Mesenteric fat pad (tissue), 1 donor: ENCODE measurements around the gene KRTAP3-3. TPM values are rescaled to one million over a fixed set of nuclear protein-coding genes. Genes with fewer than 3 reads are reported as not detected.
"Not testable (repeated sequence)": the region's sequence is repeated elsewhere in the genome, so short reads cannot be mapped to it uniquely, and the experiment has no call there.

ENCODE experiments used
- DNase-seq: peaks from one replicate; pipeline ENCODE4 v3.0.0-alpha.2; 2020; ENCODE audit warnings: low spot score
- long read RNA-seq: library from polyadenylated mRNA; unstranded; transcript quantifications from one replicate; pipeline ENCODE4 v2.0.0, GENCODE V29; 2020
- total RNA-seq: library from RNA; stranded (reverse); fragmentation: NEBNext Ultra II Directional; extraction: Animal tissue kit (Norgen Biotek cat#: 25700); gene quantifications from one replicate; pipeline ENCODE4 v1.2.1, GENCODE V29; 2021
- donor health status: DM: yes; HTN: yes; CAD: no.

KRTAP3-3 gene
- not detected for total RNA-seq
- long read RNA-seq, result 0 reads

GRCh38 chr17:40993839-40994238, at the start of gene KRTAP3-3:
Gene KRTAP3-3 (minus strand): TSS chr17:40994164. CDS start chr17:40994097, 67 bp downstream.
- DNase-seq, result no peak

DNA sequence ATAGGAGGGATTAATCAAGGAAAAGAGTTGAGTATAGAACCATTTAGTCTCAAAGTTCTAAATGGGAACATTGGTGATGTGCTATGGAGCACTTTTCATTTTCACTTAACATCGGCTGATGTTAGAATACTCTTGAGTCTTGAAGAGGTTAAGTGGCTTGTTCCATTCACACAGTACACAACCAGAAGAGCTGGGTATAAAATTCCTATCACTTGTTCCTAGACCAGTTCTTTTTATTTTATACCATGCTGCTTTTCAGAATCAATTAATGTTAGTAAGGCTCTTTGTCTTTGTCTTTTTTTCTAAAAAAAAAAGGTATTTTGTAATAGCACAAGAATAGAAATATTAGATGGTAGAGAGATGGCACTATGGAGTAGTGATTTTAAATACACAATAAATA, 49.0 kb upstream of the KRTAP3-3 start:
- DNase-seq, result no peak

GRCh38 chr17:41040783-41041571, 47.0 kb upstream of the KRTAP3-3 start, which contains the start of gene KRTAP1-1:
Gene KRTAP1-1 (minus strand): TSS chr17:41041450. CDS start chr17:41041397, 53 bp downstream.
- not testable (repeated sequence) for DNase-seq

GRCh38 chr17:41037853-41038350, 43.9 kb upstream of the KRTAP3-3 start:
- no peak for DNase-seq

DNA sequence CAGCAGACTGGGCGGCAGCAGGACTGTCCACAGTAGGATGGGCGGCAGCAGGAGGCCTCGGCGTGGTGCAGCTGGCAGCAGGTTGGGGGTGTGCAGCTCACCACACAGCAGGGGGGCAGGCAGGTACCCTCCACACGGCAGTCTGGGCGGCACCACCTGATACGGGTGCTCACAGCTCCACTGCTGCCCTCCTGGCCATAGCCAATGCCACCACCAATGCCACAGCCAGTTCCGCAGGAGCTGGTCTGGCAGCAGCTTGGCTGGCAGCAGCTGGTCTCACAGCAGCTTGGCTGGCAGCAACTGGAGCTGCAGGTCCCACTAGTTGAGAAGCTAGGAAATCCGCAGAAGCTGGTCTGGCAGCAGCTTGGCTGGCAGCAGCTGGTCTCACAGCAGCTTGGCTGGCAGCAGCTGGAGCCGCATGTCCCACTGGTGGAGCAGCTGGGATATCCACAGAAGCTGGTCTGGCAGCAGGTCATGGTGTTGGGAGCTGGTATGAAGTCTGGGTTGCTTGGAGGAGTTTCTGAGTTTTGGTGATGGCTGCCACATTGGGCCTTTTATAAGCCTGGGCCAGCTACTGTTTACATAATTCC, 40.5 kb upstream of the KRTAP3-3 start, which contains the start of gene KRTAP1-3:
KRTAP1-3 (minus strand) TSS at position 529 of the 590 bp plus-strand sequence; CDS start at position 476, 53 bp downstream.
- not testable (repeated sequence) for DNase-seq

GRCh38 chr17:41029633-41030245, 35.8 kb upstream of the KRTAP3-3 start, which contains the start of gene KRTAP1-4:
Gene KRTAP1-4 (minus strand): TSS chr17:41030195. CDS start chr17:41030078, 117 bp downstream.
- no peak for DNase-seq

GRCh38 chr17:41026715-41027471, 32.9 kb upstream of the KRTAP3-3 start, which contains the start of gene KRTAP1-5:
Gene KRTAP1-5 (minus strand): TSS chr17:41027208. CDS start chr17:41027155, 53 bp downstream.
- DNase-seq, result no peak

GRCh38 chr17:41024697-41025096, 30.7 kb upstream of the KRTAP3-3 start:
- DNase-seq, result no peak

DNA sequence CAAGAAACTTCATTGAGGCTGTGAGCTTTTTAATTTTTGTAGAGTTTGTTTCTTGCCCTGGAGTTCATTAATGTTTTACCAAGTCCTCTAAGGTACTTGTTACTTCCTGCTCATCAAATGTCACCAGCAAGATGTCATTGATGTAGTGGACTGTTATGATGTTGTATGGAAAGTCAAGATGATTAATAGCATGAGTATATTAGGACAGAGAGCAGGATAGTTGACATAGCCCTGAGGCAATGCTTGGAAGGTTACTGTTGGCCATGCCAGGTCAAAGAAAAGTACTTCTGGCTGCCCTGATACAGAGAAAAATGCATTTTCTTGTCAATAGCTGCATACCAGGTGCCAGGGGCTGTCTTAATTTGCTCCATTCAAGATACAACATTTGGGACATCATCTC, 26.4 kb upstream of the KRTAP3-3 start:
- DNase-seq, result no peak

DNA sequence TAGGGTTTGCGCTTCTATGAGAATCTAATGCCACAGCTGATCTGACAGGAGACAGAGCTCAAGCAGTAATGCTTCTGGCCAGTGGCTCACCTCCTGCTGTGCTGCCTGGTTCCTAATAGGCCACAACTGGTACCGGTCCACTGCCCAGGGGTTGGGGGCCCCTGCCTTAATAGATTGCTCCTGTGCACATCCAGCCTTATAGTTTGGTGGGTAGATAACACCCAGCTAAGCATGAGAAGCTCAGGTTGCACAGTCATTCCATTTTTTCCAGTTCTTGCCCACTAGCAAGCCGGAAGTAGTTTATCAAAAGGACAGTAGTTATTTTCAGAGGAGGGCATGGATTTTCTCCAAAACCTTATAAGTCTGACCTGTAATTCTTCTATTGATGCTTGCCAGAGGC, 25.5 kb upstream of the KRTAP3-3 start:
- no peak for DNase-seq

DNA sequence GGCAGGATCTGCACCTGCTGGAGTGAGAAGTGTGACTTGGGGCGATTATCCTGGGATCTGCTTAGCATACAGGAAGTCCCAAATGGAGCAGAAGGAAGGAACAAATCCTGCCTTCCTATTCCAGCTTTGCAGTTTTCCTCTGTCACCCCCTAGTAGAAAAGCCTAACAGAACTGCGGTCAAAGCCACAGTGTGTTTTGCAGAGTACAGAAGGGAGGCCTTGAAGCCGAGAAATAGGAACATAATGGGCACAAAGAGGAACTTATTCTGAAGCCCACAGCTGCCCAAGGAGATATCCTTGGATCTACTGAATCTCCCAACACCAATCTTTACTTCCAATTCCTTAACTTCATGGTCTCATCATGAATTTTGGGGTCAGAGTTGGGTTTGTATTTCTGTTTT, 24.6 kb upstream of the KRTAP3-3 start:
- no peak for DNase-seq

DNA sequence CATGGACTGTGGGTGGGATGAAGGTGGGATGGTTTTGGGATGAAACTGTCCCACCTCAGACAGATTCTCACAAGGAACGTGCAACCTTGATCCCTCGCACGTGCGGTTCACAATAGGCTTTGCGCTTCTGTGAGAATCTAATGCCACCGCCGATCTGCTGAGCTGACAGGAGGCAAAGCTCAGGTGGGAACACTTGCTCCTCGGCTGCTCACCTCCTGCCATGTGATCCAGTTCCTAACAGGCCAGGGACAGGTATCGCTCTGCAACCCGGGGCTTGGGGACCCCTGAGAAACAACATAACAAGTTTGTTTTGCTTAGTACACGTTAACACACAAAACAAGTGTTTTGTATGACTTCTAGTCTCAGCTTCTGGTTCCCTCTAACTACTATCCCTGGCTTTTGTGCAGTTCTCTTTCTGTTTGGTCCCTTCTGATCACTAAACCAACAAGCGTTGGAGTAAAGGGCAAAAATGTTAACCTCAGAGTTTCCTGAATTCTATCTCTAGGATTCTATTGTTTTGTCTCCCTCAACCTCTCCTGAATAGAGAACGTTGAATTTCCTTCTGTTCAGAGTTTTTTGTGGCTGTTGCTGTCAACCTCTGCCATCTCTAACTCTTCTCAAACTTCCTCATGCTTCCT, 22.7 kb upstream of the KRTAP3-3 start:
- no peak for DNase-seq

- no peak for DNase-seq
These were observed 21.5 kb upstream of the KRTAP3-3 start for GRCh38 chr17:41015454-41015853.

DNA sequence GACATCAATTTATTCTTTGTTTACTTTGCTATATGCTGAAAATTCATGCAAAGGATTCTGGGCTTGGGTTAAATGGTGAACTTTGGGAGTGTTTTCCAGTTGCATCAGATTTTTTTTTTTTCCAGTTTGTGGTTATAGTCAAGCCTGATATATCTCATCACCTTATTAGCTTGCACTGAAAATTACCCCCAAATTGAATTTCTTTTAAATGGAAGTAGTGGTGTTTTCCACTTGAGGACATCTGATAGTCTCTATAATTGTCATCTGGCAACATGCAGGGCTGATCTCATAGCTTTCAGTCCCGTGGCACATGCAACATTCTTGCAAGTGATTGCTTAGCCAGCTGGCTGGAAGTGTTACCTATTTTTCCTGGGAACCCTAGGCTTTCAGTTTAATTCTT, 19.6 kb upstream of the KRTAP3-3 start:
- DNase-seq, result no peak

DNA sequence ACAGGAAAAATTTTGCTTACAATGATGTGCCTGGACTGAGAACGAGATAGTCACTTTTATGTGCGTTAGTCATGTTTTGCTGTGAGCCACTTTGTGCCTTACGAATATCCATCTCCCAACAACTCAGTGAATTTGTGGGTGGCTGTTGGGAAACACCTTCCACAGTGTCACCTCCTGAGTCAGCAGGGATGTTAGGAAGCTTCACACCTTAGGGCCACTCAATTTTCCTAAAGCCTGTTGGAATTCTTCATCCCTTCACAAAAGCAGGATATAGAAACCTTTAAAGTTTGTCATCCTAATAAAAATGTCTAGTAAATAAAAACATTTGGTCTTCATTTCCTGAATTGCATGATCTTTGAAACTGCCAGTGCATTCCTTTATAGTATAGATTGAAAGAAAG, 19.2 kb upstream of the KRTAP3-3 start:
- DNase-seq, result no peak

GRCh38 chr17:41012326-41013120, 18.6 kb upstream of the KRTAP3-3 start:
- DNase-seq, result no peak

GRCh38 chr17:41010441-41010840, 16.5 kb upstream of the KRTAP3-3 start:
- DNase-seq, result no peak

- DNase-seq, result no peak
These were observed 16.0 kb upstream of the KRTAP3-3 start for GRCh38 chr17:41009936-41010335.

GRCh38 chr17:41009301-41009760, 15.4 kb upstream of the KRTAP3-3 start:
- DNase-seq, result no peak
